Mesangial cell (primary cell): ENCODE data around the gene PAGE5. TPM values are rescaled to one million over a fixed set of nuclear protein-coding genes. Genes with fewer than 3 reads are reported as not detected.

Experiments used
- total RNA-seq: library from RNA; depleted of rRNA; stranded (reverse); fragments of >200 nt; gene quantifications from 2 replicates; pipeline ENCODE4 v1.2.3, GENCODE V29; 2015

The PAGE5 gene
- total RNA-seq, result not detected in 2 replicates

DNA sequence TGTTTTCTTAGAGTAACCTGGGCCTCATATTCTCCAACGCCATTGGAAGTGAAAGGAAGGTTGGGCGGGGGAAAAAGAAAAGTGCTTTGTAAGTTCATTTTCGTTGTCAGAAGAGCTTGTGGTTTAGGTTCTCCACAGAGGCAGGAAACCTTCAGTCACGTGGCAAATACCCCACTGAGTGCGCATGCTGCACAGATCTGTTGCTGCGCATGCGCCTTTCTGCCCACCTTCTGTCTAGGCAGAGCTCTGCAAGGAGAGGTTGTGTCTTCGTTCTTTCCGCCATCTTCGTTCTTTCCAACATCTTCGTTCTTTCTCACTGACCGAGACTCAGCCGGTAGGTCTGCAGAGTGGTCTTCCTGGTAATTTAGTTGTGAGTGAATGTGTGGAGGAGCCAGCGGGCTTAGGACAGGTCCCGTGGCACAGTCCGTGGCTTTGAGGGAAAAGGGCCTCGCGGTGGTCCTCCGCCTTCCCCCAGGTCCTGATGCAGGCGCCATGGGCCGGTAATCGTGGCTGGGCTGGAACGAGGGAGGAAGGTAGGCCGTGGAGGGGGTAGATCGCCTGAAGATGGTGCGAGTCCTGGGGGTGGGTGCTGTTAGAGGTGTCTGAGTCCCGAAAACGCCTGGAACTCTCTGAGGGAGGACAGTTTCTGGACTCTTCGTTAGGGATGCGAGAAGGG is at the start of gene PAGE5:
Gene PAGE5, plus strand, starts transcription at position 228 of the 676 bp plus-strand sequence. CDS start 1,037 bp downstream, outside the sequence.

GRCh38 chrX:55264816-55265215 is 44.7 kb downstream of the PAGE5 start, which contains the start of gene PAGE3:
PAGE3 (minus strand) TSS chrX:55264916; CDS start chrX:55263903, 1,013 bp downstream.

Other genes starting within 250 kb of the PAGE5 start
- gene PFKFB1, start 226.2 kb upstream of the PAGE5 start, total RNA-seq, result not detected in 2 replicates
- gene APEX2, start 220.0 kb upstream of the PAGE5 start, total RNA-seq, result 10.3 and 16.6 TPM in 2 replicates
- not detected in 2 replicates for gene ALAS2, start 189.4 kb upstream of the PAGE5 start, total RNA-seq
- not detected in 2 replicates for gene PAGE2B, start 145.3 kb upstream of the PAGE5 start, total RNA-seq
- gene PAGE2, start 131.3 kb upstream of the PAGE5 start, total RNA-seq, result not detected in 2 replicates
- gene PAGE3, start 44.6 kb downstream of the PAGE5 start, total RNA-seq, result not detected in 2 replicates
- 12.9 and 21.3 TPM in 2 replicates for gene MAGEH1, start 231.8 kb downstream of the PAGE5 start, total RNA-seq